ENCODE data around the gene MACROD2. TPM values are rescaled to one million over a fixed set of nuclear protein-coding genes. Genes with fewer than 3 reads are reported as not detected.

MACROD2 gene
- total RNA-seq, 1 donor from 2014 or later = 1.6 TPM

DNA sequence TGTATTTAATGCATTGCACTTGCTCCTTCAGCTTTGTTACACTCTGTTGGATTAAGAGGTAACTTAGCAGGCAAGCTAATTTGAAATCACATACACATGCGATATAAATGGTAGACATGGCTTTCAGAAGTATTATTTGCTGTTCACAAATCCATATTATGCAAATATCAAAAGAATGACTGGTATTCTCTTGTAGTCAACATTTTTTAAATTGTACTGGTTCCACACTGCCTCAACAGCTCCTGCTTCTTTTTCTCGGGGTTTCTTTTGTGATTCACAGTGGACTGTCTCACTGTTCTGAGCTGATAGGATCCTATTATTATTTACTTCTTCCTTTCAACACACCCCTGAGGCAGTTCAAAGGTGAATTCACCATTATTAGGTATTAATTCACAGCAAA lies 1650.5 kb downstream of the MACROD2 start:
- TF ChIP-seq, protein P1, sequence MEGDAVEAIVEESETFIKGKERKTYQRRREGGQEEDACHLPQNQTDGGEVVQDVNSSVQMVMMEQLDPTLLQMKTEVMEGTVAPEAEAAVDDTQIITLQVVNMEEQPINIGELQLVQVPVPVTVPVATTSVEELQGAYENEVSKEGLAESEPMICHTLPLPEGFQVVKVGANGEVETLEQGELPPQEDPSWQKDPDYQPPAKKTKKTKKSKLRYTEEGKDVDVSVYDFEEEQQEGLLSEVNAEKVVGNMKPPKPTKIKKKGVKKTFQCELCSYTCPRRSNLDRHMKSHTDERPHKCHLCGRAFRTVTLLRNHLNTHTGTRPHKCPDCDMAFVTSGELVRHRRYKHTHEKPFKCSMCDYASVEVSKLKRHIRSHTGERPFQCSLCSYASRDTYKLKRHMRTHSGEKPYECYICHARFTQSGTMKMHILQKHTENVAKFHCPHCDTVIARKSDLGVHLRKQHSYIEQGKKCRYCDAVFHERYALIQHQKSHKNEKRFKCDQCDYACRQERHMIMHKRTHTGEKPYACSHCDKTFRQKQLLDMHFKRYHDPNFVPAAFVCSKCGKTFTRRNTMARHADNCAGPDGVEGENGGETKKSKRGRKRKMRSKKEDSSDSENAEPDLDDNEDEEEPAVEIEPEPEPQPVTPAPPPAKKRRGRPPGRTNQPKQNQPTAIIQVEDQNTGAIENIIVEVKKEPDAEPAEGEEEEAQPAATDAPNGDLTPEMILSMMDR (IDR thresholded peaks at IDR 0.05; ENCODE audit: insufficient read depth, low read length, severe bottlenecking) = no peak
- Histone ChIP-seq H3K4me3 (ENCODE audit: low read depth, low read length) (no peak overlapping the region), H3K27me3 (ENCODE audit: control insufficient read depth, insufficient read depth, low read length) (no peaks in the 10 kb centered on the region), H3K36me3 (ENCODE audit: control insufficient read depth, insufficient read depth, low read length) (no peaks in the 10 kb centered on the region)
- FAIRE-seq (no peak), DNase-seq (ENCODE audit: low read depth) (no peak)

DNA sequence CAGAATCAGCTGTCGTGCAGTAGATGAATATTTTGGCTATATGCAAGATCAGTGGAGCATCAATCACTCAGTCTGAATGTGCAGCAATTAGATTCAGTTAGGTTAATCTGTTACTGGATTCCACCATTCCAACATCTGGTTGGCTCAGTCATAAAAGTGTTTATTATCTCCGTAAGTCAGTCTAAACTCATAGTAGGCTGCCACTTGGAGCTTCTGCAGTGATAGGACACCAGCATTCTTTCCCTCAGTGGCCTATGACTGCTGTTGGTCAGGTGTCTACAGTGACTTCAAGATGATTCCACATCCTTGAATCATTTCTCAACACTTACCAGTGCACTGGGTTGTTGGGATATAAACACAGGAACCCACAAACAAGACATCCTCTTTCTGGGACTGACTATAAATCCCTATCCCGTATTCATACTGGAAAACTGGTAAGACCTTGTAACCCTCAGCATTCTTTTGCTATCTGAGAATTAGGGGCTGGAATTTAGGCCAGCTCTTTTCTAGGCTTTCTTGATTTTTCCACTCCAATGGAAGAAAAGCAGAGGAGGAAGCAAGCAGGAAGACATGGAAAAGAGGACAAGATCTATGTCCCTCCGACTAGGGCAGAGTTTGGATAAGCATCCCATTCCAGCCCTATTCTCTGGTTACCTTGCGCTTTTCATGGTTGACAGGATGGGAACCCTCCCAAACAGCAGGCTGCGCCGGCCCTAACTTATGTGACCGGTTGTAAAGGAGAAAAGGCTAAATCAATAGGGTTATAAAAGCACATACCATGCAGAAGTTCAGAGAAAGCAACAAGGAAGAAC lies 1658.3 kb downstream of the MACROD2 start:
- TF ChIP-seq, protein P1 (IDR thresholded peaks at IDR 0.05; ENCODE audit: insufficient read depth, low read length, severe bottlenecking) = no peak
- FAIRE-seq = no peak
- DNase-seq (ENCODE audit: low read depth) = no peak
- H3K4me3 ChIP-seq (ENCODE audit: low read depth, low read length) = no peak overlapping the region
- H3K27me3 ChIP-seq (ENCODE audit: control insufficient read depth, insufficient read depth, low read length) = no peaks in the 10 kb centered on the region
- no peaks in the 10 kb centered on the region for H3K36me3 ChIP-seq (ENCODE audit: control insufficient read depth, insufficient read depth, low read length)

DNA sequence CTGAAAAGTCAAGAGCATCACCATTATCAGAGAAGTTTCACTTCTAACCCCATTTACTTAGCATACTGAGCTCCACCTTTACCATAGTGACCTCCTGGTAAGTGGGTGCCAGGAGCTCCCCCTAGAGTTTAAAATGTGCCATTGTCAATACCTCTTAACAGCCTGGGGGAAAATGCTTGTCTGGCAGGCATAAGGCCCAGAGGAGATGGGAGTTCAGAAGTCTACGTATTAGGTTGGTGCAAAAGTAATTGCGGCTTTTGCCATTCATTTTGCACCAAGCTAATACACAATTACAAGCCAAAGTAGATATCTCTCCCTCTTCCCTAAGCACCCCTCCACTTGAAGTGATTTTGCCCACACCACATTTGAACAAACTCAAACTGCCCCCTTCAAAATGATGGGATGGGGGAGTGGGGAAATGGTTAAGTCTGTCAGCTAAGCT lies 1658.9 kb downstream of the MACROD2 start:
- Histone ChIP-seq H3K4me3 (ENCODE audit: low read depth, low read length) (no peak overlapping the region), H3K27me3 (ENCODE audit: control insufficient read depth, insufficient read depth, low read length) (no peaks in the 10 kb centered on the region), H3K36me3 (ENCODE audit: control insufficient read depth, insufficient read depth, low read length) (no peaks in the 10 kb centered on the region)
- TF ChIP-seq, protein P1 (IDR thresholded peaks at IDR 0.05; ENCODE audit: insufficient read depth, low read length, severe bottlenecking) = peak; percentile 69
- peak; percentile 62 for DNase-seq (ENCODE audit: low read depth)
- no peak for FAIRE-seq

DNA sequence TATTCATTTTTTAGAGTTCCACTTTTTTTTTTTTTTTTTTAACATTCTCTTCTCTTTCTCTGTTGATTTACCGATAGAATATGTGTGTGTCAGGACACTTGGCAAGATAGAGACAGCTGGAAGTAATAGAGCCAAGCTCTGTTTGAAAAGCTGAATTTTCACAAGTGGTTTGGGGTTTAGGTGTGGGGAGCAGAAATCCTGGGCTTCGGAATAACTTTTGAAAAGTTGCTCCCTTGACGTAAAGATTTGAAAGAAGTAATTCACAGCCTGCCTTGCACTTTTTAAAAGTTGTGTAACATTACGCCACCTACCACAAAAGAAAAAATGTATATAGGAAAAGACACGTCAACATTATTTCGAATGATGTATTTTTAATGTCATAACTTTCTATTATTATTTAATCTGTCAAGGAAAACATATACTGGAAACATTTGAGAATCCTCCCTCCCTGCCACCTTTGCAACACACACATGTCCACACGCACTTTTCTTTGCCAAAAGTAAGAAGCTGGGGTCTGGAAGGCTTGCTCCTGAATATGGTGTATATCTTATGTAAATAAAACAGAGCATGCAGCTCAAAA lies 1660.1 kb downstream of the MACROD2 start:
- H3K27me3 ChIP-seq (ENCODE audit: control insufficient read depth, insufficient read depth, low read length) = no peaks in the 10 kb centered on the region
- no peak overlapping the region for H3K4me3 ChIP-seq (ENCODE audit: low read depth, low read length)
- TF ChIP-seq, protein P1 (IDR thresholded peaks at IDR 0.05; ENCODE audit: insufficient read depth, low read length, severe bottlenecking) = no peak
- FAIRE-seq (no peak), DNase-seq (ENCODE audit: low read depth) (no peak)
- H3K36me3 ChIP-seq (ENCODE audit: control insufficient read depth, insufficient read depth, low read length) = no peaks in the 10 kb centered on the region

DNA sequence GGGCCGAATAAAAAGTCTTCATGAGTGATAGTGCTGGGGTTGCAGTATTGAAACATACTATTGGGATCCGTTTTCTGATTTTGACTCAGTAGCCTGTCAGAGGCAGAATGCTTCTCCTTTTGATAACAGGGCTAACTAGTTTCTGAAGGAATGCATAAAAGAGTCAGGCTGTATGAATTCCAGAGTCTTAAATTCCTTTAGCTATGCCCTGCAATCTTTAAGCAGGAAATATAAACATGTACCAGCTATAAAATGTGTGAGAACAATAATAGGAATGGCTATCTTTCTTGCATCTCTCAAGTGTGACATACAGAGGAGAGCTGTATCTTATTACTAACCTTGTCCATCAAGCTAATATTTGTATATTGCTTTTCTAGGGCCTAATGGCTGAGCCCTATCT lies 1660.8 kb downstream of the MACROD2 start:
- FAIRE-seq (no peak), DNase-seq (ENCODE audit: low read depth) (no peak)
- no peaks in the 10 kb centered on the region for H3K27me3 ChIP-seq (ENCODE audit: control insufficient read depth, insufficient read depth, low read length)
- H3K36me3 ChIP-seq (ENCODE audit: control insufficient read depth, insufficient read depth, low read length) = no peaks in the 10 kb centered on the region
- H3K4me3 ChIP-seq (ENCODE audit: low read depth, low read length) = no peak overlapping the region
- TF ChIP-seq, protein P1 (IDR thresholded peaks at IDR 0.05; ENCODE audit: insufficient read depth, low read length, severe bottlenecking) = no peak

All from bronchial epithelial cell (primary cell).